NCI-H1105 (cell line): ENCODE results near the gene WNT4.

Experiments used
- DNase-seq: peaks from one replicate; lab custom pipeline; 2025; lab: John Stamatoyannopoulos, UW

The WNT4 gene

DNA sequence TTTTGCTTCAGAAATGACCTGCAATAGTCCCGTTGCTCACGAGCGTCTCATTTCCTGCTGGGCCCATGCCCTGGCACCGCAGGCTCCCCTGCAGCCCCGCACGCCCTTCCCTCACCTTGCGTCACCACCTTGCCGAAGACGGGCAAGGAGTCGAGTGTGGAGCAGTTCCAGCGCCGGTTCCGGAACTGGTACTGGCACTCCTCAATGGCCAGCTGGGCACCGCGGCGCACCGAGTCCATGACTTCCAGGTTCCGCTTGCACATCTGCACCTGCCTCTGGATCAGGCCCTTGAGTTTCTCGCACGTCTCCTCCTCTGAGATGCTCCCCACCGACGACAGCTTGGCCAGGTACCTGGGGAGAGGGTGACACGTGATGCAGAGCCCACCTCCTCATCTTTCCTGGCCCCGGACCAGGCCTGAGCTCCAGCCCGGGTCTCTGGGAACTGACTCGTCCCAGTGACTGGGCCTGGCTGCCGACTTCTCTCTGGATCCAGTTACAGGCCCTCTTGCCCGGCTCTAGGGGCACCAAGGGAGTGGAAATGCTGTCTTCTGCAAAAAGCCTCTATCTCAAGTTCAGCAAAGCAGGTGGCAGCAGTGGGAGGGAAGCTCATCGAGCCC lies 13.3 kb downstream of the WNT4 start:
- no peak for DNase-seq

DNA sequence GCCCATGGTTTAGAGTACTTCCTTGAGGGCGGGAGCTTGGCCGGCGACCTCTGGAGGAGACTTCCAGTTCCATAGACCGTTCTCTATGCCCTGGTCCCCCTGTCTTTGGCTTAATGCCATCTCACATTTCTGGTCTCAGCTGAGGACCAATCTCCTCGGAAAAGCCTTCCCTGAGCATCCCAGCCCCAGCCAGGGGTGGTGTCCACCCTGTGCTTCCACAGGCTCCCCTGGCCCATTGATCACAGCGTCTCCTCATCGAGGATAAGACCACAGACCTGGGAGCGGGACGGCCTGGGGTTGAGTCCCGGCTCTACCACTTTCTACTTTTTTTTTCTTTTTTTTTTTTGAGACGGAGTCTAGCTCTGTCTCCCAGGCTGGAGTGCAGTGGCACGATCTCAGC lies 14.5 kb downstream of the WNT4 start:
- DNase-seq: no peak

DNA sequence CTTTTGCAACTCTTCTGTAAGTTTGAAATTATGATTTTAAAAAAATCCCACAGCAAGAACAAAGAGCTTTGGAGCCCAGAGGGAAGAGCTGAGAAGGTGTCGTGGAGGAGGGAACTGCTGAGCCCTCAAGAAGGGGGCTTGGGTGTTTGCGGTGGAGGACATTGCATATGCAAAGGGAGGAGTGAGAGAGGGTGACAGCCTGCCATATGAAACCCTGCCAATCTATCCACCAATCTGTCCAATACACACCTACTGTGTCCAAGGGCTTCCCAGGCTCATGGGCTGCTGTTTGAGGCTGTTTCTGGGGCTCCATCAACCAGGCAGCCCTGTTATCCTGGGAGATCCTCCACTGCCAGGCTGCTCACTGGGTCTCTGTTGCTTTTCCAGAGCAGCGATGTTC lies 15.2 kb downstream of the WNT4 start:
- no peak for DNase-seq

DNA sequence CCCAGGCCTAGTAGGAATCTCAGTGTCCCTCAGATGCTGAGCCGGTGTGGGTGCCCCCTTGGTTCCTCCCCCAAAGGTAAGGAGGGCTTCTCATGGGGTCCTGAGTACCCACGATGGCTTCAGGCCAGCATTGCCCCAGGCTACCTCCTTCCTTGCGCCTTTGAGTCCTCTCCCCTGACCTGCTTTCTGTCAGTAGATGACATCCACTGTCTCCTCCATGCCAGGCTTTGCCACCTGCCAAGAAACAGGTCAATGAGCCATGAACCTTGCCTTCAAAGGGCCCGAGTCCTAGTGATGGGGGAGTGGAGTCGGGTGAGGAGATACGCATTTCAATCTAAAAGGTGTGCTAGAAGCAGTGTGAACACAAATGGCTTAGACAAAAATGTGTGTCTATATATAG lies 15.6 kb downstream of the WNT4 start:
- DNase-seq: no peak

DNA sequence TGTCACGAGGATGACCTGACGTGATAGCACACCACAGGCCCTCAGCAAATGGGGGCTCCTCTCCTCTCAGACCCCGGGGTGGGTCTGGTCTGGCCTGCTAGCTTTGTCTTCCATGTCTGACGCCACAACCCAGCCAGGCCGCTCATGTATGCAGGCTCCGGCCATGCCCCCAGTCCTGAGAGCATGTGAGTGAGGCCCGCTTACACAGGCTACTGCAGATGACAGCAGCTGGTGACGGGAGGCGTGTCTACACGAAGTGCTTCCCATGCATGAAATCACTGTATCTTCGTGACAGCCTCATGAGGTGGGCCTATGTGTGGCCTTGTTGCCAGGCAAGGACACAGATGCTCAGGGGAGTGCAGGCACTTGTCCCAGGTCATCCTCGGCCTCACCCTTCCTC lies 16.4 kb downstream of the WNT4 start:
- DNase-seq: no peak

DNA sequence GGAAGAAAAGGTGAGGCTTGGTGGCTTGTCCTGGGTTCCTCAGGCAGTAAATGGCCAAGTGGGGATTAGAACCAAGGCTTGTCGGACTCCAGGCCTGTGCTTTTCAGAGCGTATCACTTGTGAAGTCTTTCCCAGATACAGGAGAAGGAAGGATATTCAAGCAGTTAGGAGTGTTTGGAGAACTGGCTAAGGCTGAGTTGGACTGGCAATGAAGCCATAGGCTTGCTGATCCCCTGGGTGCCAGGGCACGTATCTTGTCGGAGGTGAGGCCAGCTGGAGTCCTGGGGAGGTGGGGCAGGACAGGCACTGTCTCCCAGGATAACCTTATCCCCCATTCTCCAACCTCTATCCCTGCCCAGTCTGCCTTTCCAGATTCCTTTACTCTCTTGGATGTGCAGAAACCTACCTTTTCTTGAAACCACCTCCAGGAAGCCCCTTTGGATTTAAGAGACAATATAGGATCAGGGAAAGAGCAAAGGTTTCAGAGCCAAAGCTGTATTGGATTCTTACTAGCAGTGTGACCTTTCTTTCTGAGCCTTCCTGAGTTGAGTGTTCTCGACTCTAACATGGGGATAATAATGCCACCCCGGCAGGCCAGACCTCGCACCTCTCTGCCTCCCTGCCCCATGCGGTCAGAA lies 18.2 kb downstream of the WNT4 start:
- no peak for DNase-seq

DNA sequence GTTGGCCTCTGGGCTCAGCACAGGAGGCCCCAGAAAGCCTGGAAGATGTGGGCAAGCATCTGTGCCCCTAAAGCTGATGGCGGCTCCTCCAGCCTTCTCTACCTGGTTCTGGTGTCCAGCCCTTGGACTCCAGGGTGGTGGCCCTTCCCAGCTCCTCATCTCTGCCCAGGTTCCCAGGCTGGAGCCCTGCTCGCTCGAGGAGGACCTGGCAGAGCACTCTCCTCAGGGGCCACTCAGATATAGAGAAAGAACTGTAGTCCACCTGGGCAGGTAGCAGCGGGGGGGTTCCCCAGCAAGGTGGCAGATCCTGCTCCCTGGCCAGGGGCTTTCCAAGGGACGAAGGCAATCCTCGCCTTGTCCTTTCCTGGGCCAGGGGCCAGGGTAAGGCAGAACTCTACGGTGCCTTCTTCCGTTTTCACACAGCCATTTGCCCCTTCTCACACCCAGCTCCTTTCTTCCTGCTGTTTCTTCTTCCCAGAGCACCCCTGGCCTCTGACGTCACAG lies 18.9 kb downstream of the WNT4 start:
- no peak for DNase-seq

DNA sequence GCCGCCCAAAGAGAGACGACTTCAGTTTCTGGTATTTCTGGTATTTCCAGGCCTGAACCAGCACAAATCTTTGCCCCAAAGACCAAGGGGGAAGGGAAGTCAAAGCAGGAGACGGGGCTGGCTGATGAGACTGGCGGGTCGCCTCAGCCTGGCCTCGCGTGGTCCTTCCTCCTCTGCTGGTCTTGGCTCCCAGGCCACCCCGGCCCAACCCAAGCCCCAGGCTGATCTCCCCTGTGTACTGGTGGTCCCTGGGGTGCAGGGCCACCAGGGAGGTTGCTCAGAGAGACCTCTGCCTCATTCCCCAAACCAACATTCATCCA lies 19.9 kb downstream of the WNT4 start:
- DNase-seq: no peak

DNA sequence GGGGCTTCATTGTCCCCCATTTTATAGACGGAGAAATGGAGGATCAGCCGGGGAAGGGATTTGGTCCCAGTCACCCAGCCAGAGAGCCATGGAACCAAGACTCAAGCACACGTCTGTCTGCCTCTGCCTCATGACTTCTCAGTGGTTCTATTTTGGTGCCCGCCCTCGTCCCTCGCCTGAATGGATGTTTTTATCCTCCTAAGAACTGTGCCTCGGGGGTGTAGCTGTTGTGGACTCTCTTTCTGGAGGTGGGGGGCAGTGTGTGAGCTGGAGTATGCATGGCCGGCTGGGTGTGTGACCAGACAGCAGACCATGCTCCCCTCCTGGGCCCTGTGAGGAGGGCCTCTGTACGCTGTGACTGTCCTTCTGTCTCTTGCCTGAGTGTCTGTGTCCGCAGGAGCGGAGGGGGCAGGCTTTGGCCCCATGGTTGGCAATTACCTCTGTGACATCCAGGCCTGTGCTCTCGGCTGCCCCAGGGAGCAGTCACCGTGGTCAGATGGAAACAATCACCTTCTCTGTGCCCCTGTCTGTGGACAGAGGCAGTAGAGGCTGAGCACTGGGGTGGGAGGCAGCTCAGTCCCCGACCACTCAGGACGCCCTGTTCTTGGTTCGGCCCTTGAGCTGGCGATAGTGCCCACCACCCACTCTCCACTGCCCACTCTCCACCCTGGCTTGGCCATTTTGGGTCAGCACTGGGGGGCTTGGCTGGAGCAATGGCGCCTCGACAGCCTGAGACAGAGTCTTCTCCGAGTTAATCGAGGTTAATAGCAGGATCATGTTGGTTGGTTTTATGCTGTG lies 20.4 kb downstream of the WNT4 start:
- DNase-seq: no peak

DNA sequence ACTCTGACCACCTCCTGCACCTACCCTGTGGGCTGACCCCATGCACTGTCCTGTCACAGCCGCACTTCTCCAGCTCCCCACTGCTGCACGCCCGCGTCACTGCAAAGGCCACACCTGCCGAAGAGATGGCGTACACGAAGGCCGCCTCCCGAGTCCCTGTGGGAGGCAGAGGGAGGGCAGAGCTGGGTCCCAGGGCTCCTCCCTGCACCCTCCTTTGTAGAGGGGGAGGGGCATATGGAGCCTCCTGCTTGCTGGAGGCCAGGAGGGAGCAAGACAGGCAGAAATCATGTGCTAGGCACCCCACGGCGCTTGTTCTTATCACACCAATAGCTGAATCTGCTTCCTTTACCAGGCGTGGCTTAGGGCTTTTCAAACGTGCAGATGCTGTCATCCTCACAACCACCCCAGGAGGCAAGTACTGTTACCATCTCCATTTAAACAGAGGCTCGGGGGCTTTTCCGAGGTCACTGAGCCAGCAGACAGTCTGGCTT lies 21.4 kb downstream of the WNT4 start:
- no peak for DNase-seq

DNA sequence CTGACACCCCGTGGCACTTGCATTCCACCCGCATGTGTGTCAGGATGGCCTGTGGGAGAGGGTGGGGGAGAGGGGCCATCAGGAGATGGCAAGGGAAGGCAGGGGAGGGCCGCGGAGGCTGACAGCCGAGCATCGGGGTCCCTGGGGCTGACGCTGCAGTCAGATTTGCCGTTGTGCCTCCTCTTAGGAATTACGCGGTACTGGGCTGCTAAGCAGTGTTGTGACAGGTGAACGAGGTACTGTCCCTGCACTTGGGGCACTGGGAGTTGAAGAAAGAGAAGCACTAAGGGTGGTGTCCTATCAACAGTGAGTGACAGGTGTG lies 22.5 kb downstream of the WNT4 start:
- no peak for DNase-seq

DNA sequence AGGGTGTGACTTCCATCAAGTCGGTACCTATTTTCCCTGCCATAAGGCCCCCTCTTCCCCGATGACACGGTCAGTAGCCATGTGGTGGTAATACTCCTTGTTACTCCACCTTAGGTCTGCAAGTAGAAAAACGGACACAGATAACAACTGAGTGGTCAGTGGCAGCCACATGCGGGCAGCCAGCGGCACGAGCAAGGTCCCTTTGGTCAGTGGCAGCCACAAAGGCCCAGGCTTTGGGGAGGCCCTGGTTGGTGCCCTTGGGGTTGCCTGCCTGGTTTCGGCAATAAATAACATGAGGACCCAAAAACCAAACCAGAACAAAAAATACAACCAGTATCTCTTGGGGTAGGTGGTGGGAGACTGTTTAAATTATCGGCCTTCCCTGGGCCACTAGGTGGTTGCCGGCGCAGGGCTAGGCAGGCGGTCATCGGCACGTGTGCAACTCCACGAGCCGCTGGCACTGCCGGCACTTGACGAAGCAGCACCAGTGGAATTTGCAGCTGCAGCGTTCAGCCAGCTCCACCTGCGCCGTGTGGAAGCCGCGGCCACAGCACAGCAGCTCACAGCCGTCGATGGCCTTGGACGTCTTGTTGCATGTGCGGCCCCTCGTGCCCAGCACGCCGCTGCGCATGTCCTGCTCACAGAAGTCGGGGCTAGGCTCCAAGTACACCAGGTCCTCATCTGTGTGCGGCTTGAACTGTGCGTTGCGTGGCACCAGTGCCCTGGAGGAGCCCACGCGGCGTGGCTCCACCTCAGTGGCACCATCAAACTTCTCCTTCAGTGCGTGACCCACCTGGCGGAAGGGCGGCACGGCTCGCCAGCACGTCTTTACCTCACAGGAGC lies 23.1 kb downstream of the WNT4 start:
- no peak for DNase-seq

DNA sequence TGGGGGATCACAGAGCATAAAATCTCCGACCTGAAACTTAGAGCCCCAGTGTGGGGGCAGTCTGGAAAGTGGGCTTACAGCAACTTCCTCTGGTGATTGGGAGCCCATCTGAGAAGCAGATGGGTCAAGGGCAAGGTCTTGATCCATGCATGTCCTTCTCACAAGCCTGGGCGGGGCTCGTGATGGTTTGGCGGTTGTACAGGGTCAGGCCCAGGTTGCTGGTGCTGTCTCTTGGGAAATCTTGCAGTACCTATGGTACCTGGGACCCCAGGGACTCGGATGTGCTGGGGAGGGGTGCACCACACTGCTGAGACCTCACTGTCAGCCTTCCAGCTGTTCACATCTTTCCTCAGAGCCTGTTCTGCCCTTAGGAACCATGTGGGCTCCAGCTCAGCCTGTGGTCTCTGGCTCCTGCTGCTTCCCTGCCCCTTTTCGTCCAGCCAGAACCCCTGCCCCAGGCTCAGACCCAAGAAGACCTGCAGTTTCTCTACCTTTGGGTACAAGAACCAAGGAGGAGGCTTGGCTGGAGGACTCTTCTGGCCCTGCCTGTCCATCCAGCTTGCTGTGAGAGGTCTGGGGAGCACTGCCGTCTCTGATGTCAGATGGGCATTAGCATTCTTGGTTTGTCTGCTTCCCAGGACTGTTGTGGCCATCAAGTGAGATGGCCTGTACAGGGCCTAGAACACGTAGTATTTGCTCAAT lies 24.5 kb downstream of the WNT4 start:
- no peak for DNase-seq

DNA sequence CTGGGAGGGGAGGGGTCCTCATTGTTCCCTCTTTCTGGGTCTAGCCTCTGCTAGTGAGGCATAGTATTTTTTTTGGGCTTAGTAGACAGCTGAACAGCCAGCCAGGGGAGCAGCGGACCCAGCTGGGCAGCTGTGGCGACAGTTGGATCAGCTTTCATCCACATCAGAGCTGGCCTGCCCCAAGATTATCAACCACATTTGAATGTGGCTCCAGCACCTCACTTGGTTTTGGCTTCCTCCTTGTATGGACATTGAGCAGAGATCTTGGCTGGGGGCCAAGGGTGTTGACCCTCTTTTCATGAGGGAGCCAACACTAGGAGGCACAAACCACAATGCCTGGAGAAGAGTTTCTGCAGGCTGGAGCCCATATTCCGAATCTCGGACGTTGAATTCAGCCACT lies 25.0 kb downstream of the WNT4 start:
- DNase-seq: no peak

DNA sequence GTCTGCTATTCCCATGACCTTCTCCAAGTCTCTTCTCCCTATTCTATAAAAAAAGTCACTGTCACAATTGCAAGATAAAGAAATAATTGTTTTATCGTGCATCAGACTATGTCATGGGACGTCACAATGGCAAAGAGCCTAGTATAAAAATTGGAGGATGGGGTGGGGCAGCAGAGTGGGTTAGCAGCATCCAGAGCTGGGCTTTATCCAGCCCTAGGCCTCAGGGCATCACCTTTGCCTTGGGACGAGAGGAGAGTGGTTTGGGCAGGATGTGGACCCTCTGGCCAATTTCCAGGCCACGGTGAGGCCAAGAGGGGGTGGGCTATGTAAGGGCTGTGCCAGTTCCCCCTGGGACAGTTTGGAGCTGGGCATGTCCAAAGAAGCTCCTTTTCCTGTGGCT lies 25.7 kb downstream of the WNT4 start:
- DNase-seq: no peak

DNA sequence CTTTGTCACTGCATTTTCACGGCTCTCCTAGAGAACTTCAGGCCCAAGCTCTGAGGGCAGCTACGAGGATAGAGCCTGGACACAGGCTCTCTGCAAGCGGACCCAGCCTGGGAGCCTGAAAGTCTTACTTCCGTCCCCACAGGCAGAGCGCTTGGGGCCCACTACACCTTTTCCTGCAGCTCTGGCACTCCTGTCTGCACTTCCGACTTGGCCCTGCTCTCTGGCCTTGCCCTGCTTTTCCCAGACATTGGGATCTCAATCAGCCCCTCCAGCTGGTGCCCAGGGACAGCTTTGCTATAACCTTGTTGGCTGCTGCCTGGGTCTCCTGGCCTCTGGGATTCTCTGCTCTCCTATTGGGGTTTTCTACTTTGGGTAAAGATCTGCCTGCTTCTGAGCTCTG lies 27.6 kb downstream of the WNT4 start:
- no peak for DNase-seq

DNA sequence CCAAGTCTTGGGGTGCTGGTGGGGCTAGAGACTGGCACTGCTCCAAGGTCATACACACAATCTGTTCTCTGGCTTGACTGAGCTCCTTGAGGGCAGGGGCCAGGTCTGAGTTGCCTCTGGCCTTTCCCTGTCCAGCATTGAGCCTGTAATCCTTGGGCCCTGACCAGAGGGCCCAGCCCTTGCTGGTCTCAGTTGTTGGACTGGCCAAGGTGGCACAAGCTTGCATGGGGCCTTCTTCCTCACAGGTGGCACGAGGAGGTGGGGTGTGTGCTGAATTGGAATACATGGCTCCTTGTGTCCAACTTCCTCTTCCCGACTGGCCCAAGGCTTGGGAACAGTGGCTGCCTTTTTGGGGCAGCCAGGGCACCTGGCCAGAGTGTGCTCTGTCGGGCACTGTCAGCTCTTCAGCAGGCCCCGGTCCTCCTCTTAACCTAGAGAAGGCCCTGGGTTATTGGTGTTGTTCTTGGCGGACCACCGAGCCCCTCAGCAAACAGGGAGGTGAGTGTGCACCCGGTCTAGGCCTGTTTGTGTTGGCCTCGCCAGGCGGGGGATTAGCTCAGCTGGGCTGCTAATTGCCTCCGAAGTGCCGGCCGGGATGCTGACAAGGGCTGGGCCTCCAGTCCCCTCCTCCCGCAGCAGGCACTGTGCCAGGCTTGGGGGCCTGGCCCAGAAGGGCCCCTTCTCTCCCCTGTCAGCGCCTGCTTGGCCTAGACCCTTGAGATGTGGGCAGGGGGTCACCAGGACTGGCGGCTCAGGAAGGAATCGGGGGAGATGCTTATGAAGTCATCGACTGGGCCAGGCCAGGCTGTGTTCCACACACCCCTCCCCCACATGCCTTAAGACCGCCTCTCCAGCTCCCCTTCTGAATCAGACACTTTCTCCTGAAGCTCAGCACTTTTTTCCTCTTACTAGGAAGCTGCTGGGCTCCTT lies 28.5 kb downstream of the WNT4 start:
- no peak for DNase-seq

DNA sequence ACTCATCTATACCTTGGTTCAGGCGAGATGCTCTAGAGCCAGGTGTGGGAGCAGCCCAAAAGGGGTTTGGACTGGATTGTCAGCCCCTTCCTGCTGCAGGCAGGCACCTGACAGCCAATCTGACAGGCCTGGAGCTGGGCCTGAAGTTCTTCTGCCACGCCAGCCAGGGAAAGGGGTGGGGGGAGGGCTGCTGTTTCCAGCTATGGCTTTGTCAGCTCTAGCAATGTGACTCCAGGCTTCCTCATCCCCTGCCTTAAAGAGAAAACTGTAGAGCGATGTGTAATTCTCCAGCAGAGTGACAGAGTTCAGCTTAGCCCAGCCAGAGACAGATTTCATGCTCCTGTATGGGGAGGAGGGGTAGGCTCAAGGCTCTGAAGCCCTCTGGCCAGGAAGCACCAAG lies 30.3 kb downstream of the WNT4 start:
- no peak for DNase-seq

DNA sequence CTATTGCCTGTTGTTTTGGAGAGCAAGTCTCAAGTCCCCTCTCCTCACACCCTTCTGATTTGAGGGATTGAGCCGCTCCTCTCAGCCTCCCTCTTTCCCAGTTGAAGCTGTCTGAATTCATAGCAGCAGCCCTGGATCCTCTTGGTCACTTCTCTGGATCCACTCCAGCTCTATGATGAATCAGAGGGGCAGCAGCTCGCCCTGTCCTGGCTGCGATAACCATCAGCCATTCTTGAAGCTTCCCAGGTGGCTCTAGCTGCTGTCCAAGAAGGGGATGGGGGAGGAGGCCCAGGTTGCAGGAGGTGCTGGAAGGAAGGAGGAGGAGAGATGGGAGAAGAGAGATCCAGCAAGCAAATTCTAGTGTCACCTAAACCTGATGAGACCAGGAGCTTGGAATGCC lies 31.3 kb downstream of the WNT4 start:
- no peak for DNase-seq

DNA sequence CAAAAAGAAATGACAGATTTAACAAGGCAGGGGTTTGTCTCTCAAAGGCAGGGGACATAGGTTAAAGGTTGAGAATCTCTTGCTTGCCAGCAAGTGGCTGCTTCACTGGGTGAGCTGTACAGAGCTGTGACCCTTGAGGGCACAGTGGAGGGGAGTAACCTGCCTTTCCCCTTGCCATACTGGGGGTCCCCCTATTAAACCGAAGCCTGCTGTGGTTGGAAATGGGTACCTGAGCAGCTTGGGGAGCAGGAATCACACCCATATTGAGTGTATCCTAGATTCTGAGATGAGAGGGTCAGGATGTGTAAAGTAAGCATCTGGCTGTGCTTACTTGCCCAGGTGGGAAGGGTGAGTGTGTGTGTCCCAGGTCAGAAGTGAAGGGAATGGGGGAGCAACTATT lies 31.8 kb downstream of the WNT4 start:
- no peak for DNase-seq

DNA sequence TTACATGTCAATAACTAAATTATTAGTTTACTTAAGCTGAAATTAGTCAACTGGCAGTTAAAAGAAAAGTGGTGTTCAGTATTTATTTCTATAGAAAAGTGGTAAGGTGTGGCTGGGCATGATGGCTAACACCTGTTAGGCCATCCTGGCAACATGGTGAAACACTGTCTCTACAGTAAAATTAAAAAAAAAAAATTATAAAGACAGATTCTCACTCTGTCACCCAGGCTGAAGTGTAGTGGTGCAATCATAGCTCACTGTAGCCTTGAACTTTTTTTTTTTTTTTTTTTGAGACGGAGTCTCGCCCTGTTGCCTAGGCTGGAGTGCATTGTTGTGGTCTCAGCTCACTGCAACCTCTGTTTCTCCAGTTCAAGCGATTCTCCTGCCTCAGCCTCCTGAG lies 32.9 kb downstream of the WNT4 start:
- no peak for DNase-seq
